A549 (cell line): ENCODE data around the gene C3orf70.

Experiments
- EP300 ChIP-seq, 2 experiments: fragments of >200 bp; sonication (Bioruptor Twin); formaldehyde crosslinking; IDR thresholded peaks; 2 replicates in 1 of 2; 3 replicates in 1 of 2; pipeline ENCODE4 v1.6.1; 2016 to 2017
- HDAC2 ChIP-seq: fragments of 200-600 bp; sonication (generic); IDR thresholded peaks from 2 replicates; pipeline ENCODE4 v1.6.1; 2016
- NR3C1 ChIP-seq: fragments of >200 bp; sonication (Bioruptor Twin); formaldehyde crosslinking; IDR thresholded peaks from 3 replicates; pipeline ENCODE4 v1.6.1; 2017
- POLR2A ChIP-seq: IDR thresholded peaks from 2 replicates; pipeline ENCODE4 v1.6.1; 2012; ENCODE audit warnings: mild to moderate bottlenecking, low read length
- TF ChIP-seq, protein P1 (sequence below): fragments of >200 bp; sonication (Bioruptor Twin); formaldehyde crosslinking; IDR thresholded peaks from 3 replicates; pipeline ENCODE4 v1.5.1; 2016

DNA sequence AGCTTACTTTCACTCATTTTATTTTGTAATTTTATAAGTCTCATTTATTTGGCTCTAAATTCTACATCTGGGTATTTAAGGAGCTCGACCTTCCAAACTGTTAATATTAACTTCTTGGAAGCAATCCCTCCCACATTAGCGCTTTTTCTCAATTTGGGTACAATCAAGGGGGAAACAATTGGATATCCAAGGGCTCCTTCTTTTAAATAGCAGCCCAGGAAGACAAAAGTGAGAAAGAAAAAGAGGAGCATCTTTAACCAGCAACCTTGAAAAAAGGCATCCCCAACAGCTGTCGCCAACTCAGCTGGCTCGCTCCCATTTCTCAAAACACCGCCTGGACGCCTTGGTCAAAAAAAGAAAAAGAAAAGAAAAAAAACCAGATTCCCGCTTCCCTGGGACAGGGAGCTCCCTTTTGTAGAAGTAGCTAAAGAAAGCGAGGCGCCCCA is 873 bp downstream of the C3orf70 start:
- TF ChIP-seq POLR2A (no peak), NR3C1 (no peak), EP300 (IDR thresholded peaks at IDR 0.05) (no peak), HDAC2 (no peak)
- TF ChIP-seq, protein P1, sequence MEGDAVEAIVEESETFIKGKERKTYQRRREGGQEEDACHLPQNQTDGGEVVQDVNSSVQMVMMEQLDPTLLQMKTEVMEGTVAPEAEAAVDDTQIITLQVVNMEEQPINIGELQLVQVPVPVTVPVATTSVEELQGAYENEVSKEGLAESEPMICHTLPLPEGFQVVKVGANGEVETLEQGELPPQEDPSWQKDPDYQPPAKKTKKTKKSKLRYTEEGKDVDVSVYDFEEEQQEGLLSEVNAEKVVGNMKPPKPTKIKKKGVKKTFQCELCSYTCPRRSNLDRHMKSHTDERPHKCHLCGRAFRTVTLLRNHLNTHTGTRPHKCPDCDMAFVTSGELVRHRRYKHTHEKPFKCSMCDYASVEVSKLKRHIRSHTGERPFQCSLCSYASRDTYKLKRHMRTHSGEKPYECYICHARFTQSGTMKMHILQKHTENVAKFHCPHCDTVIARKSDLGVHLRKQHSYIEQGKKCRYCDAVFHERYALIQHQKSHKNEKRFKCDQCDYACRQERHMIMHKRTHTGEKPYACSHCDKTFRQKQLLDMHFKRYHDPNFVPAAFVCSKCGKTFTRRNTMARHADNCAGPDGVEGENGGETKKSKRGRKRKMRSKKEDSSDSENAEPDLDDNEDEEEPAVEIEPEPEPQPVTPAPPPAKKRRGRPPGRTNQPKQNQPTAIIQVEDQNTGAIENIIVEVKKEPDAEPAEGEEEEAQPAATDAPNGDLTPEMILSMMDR: no peak
